Measurements from ENCODE around the gene DUSP16. TPM values are rescaled to one million over a fixed set of nuclear protein-coding genes. Genes with fewer than 3 reads are reported as not detected.

Gene DUSP16
- total RNA-seq, 1 donor from 2014 or later, result 12.9 TPM

Other genes with a start within 250 kb of the DUSP16 start
- 21.7 TPM for gene MANSC1, start 212.6 kb downstream of the DUSP16 start, total RNA-seq (ENCODE audit: unreplicated experiment)
- gene BORCS5, start 205.8 kb downstream of the DUSP16 start, total RNA-seq (ENCODE audit: unreplicated experiment), result 10.4 TPM
- 26.9 TPM for gene CREBL2, start 49.0 kb upstream of the DUSP16 start, total RNA-seq (ENCODE audit: unreplicated experiment)
- 4.0 TPM for gene GPR19, start 133.3 kb upstream of the DUSP16 start, total RNA-seq (ENCODE audit: unreplicated experiment)
- gene CDKN1B, start 154.5 kb upstream of the DUSP16 start, total RNA-seq (ENCODE audit: unreplicated experiment), result 34.6 TPM
- 5.2 TPM for gene APOLD1, start 222.8 kb upstream of the DUSP16 start, total RNA-seq (ENCODE audit: unreplicated experiment)

All from endothelial cell (in vitro differentiated cells).